ENCODE results near the gene EVX1.

DNA sequence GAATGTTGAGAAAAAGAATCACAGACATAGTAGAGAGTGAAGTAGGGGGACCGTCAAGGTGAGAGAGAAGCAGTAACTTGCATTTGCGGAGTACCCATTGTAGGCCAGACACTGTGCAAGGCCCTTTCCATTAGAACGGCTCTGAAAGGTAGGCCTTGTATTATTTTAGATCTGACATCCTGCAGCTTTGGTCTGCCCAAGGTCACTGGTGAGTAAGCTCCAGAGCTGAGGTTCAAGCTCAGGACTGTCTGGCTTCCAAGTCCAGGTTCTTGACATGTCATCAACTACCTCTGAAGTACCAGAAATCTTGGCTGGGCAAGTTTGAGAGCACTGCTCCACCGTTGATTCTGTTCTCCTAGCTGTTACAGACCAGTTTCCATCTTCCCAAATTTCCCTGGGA lies 13.2 kb upstream of the EVX1 start:
- no peak for TF ChIP-seq EP300 (IDR thresholded peaks at IDR 0.05)
- TF ChIP-seq, protein P1, sequence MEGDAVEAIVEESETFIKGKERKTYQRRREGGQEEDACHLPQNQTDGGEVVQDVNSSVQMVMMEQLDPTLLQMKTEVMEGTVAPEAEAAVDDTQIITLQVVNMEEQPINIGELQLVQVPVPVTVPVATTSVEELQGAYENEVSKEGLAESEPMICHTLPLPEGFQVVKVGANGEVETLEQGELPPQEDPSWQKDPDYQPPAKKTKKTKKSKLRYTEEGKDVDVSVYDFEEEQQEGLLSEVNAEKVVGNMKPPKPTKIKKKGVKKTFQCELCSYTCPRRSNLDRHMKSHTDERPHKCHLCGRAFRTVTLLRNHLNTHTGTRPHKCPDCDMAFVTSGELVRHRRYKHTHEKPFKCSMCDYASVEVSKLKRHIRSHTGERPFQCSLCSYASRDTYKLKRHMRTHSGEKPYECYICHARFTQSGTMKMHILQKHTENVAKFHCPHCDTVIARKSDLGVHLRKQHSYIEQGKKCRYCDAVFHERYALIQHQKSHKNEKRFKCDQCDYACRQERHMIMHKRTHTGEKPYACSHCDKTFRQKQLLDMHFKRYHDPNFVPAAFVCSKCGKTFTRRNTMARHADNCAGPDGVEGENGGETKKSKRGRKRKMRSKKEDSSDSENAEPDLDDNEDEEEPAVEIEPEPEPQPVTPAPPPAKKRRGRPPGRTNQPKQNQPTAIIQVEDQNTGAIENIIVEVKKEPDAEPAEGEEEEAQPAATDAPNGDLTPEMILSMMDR (IDR thresholded peaks at IDR 0.05), result no peak
- no peak for TF ChIP-seq POLR2A (IDR thresholded peaks at IDR 0.05)
- TF ChIP-seq POLR2AphosphoS5 (IDR thresholded peaks at IDR 0.05), result no peak
